Sigmoid colon (tissue), 7 donors: ENCODE measurements around the gene CD44. TPM values are rescaled to one million over a fixed set of nuclear protein-coding genes. Genes with fewer than 3 reads are reported as not detected.
A peak's percentile ranks its signal among the peaks of the same experiment; 100 is the strongest.

Experiments
- DNase-seq: peaks from one replicate; pipeline ENCODE4 v3.0.0-alpha.2; 2019
- H3K27ac ChIP-seq, 4 donors: fragments of 200-600 bp; sonication (generic); one replicate each; pipeline ENCODE4 v1.5.1; 2016 to 2019; ENCODE audit warnings: mild to moderate bottlenecking in 1 of 4
- H3K27me3 ChIP-seq, 3 donors: fragments of 200-600 bp; sonication (generic); one replicate each; pipeline ENCODE4 v1.5.1; 2019; ENCODE audit warnings: mild to moderate bottlenecking in 1 of 3
- H3K36me3 ChIP-seq, 4 donors: fragments of 200-600 bp; sonication (generic); one replicate each; pipeline ENCODE4 v1.5.1; 2016 to 2019
- H3K4me1 ChIP-seq, 4 donors: fragments of 200-600 bp; sonication (generic); one replicate each; pipeline ENCODE4 v1.5.1; 2017 to 2019
- H3K4me3 ChIP-seq, 4 donors: fragments of 200-600 bp; sonication (generic); one replicate each; pipeline ENCODE4 v1.5.1; 2017 to 2019; ENCODE audit warnings: mild to moderate bottlenecking in 2 of 4, moderate library complexity in 1 of 4
- H3K9me3 ChIP-seq, 4 donors: fragments of 200-600 bp in 3 of 4; sonication (generic) in 3 of 4; one replicate each; pipeline versions ENCODE4 v1.5.1 to v1.6.1; 2013 to 2019
- CTCF ChIP-seq, 4 experiments: fragments of 450-650 bp in 3 of 4; fragments of 200-600 bp in 1 of 4; IDR thresholded peaks; one replicate each; pipeline ENCODE4 v1.5.1; 2016 to 2019; ENCODE audit warnings: antibody characterized with exemption in 4 of 4, mild to moderate bottlenecking in 3 of 4, moderate library complexity in 2 of 4
- EP300 ChIP-seq, 4 donors: sonication (generic); formaldehyde crosslinking; IDR thresholded peaks; one replicate each; pipeline ENCODE4 v1.6.1; 2017; ENCODE audit warnings: antibody characterized with exemption in 4 of 4
- POLR2A ChIP-seq, 2 donors: fragments of 450-650 bp; IDR thresholded peaks; one replicate each; pipeline ENCODE4 v1.6.1; 2016; ENCODE audit warnings: antibody characterized with exemption in 2 of 2, mild to moderate bottlenecking in 2 of 2, moderate library complexity in 2 of 2
- POLR2AphosphoS5 ChIP-seq, 4 donors: sonication (generic); formaldehyde crosslinking; IDR thresholded peaks; one replicate each; pipeline ENCODE4 v1.6.1; 2017; ENCODE audit warnings: antibody characterized with exemption in 4 of 4
- WGBS, 2 donors: extraction: QIAGEN DNeasy Blood & Tissue Kit; methylation state at CpG; one replicate each; pipeline ENCODE4 v1.1.7; 2013; 5-methylcytosine and 5-hydroxymethylcytosine counted together
- intact Hi-C: fragments of 100-400 bp; cut with DNase I; formaldehyde crosslinking; loops from one replicate; pipeline ENCODE4 v1.15.1; 2023
- polyA plus RNA-seq, 3 donors: library from polyadenylated mRNA; stranded (reverse); fragments of 200-250 nt; gene quantifications; one replicate each; pipeline ENCODE4 v1.2.3, GENCODE V29; 2013
- total RNA-seq, 4 donors: library from RNA; depleted of rRNA; stranded (reverse); fragments of >200 nt; gene quantifications; one replicate each; pipeline ENCODE4 v1.1.0, GENCODE V29; 2016
- donor health status: healthy with polysubstance abuse.
- donor health status: Bipolar disorder and iron deficiency.
- donor health status: healthy.

The CD44 gene
- total and polyA plus RNA-seq, 7 donors, result 28.4 to 228 (median 76.4) TPM

DNA sequence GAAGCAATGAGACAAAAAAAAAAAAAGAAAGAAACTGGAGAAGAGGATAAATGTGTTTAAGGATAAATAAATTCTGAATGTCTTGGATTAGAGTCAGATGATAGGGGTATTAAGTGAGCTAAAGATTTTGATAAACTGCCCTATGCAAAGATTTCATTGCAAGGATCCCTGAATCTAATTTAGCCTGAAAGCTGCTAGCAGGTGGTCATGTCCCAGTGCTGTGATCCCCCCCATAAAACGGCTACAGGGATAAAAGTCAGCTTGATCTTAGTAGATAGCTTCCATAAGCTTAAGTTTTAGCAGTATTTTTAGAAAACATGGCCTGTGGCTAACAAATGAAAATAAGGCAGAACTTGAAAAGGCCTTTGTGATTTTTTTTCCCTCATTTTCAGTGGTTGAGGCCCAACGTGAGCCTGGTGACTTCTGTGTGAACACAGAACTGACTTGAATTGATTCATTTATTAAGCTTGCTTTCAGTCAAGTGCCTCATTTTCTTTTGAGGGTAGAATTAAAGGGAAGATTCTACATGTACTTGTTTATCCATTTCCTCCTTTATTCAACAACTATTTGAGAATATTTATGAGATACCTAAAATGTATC is 44.5 kb downstream of the CD44 start:
- Histone ChIP-seq H3K9me3 (no peaks in the 10 kb centered on the region), H3K4me3 (no peak overlapping the region), H3K27me3 (no peaks in the 10 kb centered on the region), H3K27ac (peak overlapping the region in 2 of 4 donors; percentile 51 to 60), H3K36me3 (peaks cover 0 to 12% (median 4%) of the 10 kb centered on the region in 4 donors), H3K4me1 (peaks cover 0 to 46% (median 34%) of the 10 kb centered on the region in 4 donors)
- intact Hi-C loops, result no loop called here
- WGBS, 2 donors, result 66 to 80% methylated on average over 2 of the region's 2 CpGs
- no peak for DNase-seq
- TF ChIP-seq POLR2A (IDR thresholded peaks at IDR 0.05) (no peak), CTCF (IDR thresholded peaks at IDR 0.05) (no peak), EP300 (IDR thresholded peaks at IDR 0.05) (no peak), POLR2AphosphoS5 (IDR thresholded peaks at IDR 0.05) (no peak)

- TF ChIP-seq POLR2AphosphoS5 (IDR thresholded peaks at IDR 0.05) (no peak), CTCF (IDR thresholded peaks at IDR 0.05) (no peak), EP300 (IDR thresholded peaks at IDR 0.05) (no peak), POLR2A (IDR thresholded peaks at IDR 0.05) (no peak)
- H3K4me1 ChIP-seq, result peaks cover 0 to 38% (median 24%) of the 10 kb centered on the region in 4 donors
These were observed 46.7 kb downstream of the CD44 start for GRCh38 chr11:35185696-35186095.

GRCh38 chr11:35187996-35188395 is 49.0 kb downstream of the CD44 start:
- intact Hi-C loops, result no loop called here
- H3K9me3 ChIP-seq, result no peaks in the 10 kb centered on the region
- no peak overlapping the region for H3K4me3 ChIP-seq
- no peaks in the 10 kb centered on the region for H3K36me3 ChIP-seq
- peak overlapping the region in 3 of 4 donors; percentile 36 to 60 (median 56) for H3K27ac ChIP-seq
- peaks cover 0 to 59% (median 43%) of the 10 kb centered on the region in 4 donors for H3K4me1 ChIP-seq
- WGBS, 2 donors, result 90 to 93% methylated on average over 3 of the region's 3 CpGs
- no peaks in the 10 kb centered on the region for H3K27me3 ChIP-seq
- DNase-seq, result no peak
- TF ChIP-seq CTCF (IDR thresholded peaks at IDR 0.05) (no peak), POLR2A (IDR thresholded peaks at IDR 0.05) (no peak), POLR2AphosphoS5 (IDR thresholded peaks at IDR 0.05) (no peak)

More at GRCh38 chr11:35185696-35186095, 46.7 kb downstream of the CD44 start:
- intact Hi-C loops, result no loop called here
- peak overlapping the region in 3 of 4 donors; percentile 48 to 60 (median 51) for H3K27ac ChIP-seq
- H3K4me3 ChIP-seq, result no peak overlapping the region
- no peaks in the 10 kb centered on the region for H3K27me3 ChIP-seq
- H3K9me3 ChIP-seq, result no peaks in the 10 kb centered on the region
- peaks cover 0 to 9% (median 4%) of the 10 kb centered on the region in 4 donors for H3K36me3 ChIP-seq
- 80 to 84% methylated on average over 2 of the region's 2 CpGs for WGBS, 2 donors
- no peak for DNase-seq

GRCh38 chr11:35190804-35191348 is 51.9 kb downstream of the CD44 start:
- no peaks in the 10 kb centered on the region for H3K27me3 ChIP-seq
- peak overlapping the region; percentile 68 to 80 (median 78) for H3K27ac ChIP-seq
- intact Hi-C loops, result loop anchor here (2.0 kb wide), 1 partner anchor 50 kb away; no protein-coding TSS in a partner anchor
- peaks cover 0 to 58% (median 42%) of the 10 kb centered on the region in 4 donors for H3K4me1 ChIP-seq
- no peaks in the 10 kb centered on the region for H3K36me3 ChIP-seq
- DNase-seq, result no peak
- 83 to 87% methylated on average over 6 of the region's 6 CpGs for WGBS, 2 donors
- TF ChIP-seq EP300 (IDR thresholded peaks at IDR 0.05) (peak in 1 of 4 donors; percentile 67), POLR2AphosphoS5 (IDR thresholded peaks at IDR 0.05) (peak in 2 of 4 donors; percentile 68 to 71), CTCF (IDR thresholded peaks at IDR 0.05) (no peak)
- H3K4me3 ChIP-seq, result no peak overlapping the region
- no peaks in the 10 kb centered on the region for H3K9me3 ChIP-seq
